Type B pancreatic cell (in vitro differentiated cells): ENCODE data around the gene ADARB2. TPM values are rescaled to one million over a fixed set of nuclear protein-coding genes. Genes with fewer than 3 reads are reported as not detected.

Experiments used
- DNase-seq: peaks from one replicate; pipeline ENCODE4 v3.0.0; 2021; ENCODE audit warnings: mixed read lengths; ENCODE audit not compliant: unreplicated experiment; ENCODE audit errors: extremely low spot score
- H3K27ac Mint-ChIP-seq: 2 replicates; pipeline ENCODE4 v1.8.0; 2021; ENCODE audit warnings: mild to moderate bottlenecking, mixed read lengths
- H3K27me3 Mint-ChIP-seq: 2 replicates; pipeline ENCODE4 v1.8.0; 2021; ENCODE audit warnings: mixed read lengths
- H3K36me3 Mint-ChIP-seq: 2 replicates; pipeline ENCODE4 v1.8.0; 2021; ENCODE audit warnings: mixed read lengths
- H3K4me1 Mint-ChIP-seq: one replicate; pipeline ENCODE4 v1.8.0; 2021; ENCODE audit warnings: mixed read lengths; ENCODE audit not compliant: unreplicated experiment
- H3K4me3 Mint-ChIP-seq: 2 replicates; pipeline ENCODE4 v1.8.0; 2021; ENCODE audit warnings: mild to moderate bottlenecking, mixed read lengths
- H3K9me3 Mint-ChIP-seq: 2 replicates; pipeline ENCODE4 v1.8.0; 2021; ENCODE audit warnings: mixed read lengths
- CTCF ChIP-seq: fragments of 200-600 bp; sonication (generic); conservative IDR thresholded peaks from 2 replicates; pipeline ENCODE4 v1.5.0; 2021; ENCODE audit warnings: antibody characterized with exemption, mild to moderate bottlenecking
- total RNA-seq: library from RNA; stranded (reverse); gene quantifications from 2 replicates; pipeline ENCODE4 v1.2.1, GENCODE V29; 2021; ENCODE audit warnings: low replicate concordance

Gene ADARB2
- total RNA-seq, 1 donor from 2014 or later, result 4.9 TPM

- H3K9me3 Mint-ChIP-seq, result peaks cover 11% of the 10 kb centered on the region
Measured at GRCh38 chr10:1413256-1413655, 324.1 kb downstream of the ADARB2 start.

GRCh38 chr10:1412531-1413189 lies 324.7 kb downstream of the ADARB2 start:
- no peak overlapping the region for H3K4me3 Mint-ChIP-seq
- DNase-seq, result no peak
- H3K36me3 Mint-ChIP-seq, result no peaks in the 10 kb centered on the region

More at GRCh38 chr10:1413256-1413655, 324.1 kb downstream of the ADARB2 start:
- H3K4me1 Mint-ChIP-seq, result no peaks in the 10 kb centered on the region
- TF ChIP-seq CTCF, result no peak
- H3K27ac Mint-ChIP-seq, result no peak overlapping the region
- DNase-seq, result no peak
- no peak overlapping the region for H3K4me3 Mint-ChIP-seq
- no peaks in the 10 kb centered on the region for H3K27me3 Mint-ChIP-seq
- H3K36me3 Mint-ChIP-seq, result no peaks in the 10 kb centered on the region

GRCh38 chr10:1411956-1412355 lies 325.4 kb downstream of the ADARB2 start:
- no peak overlapping the region for H3K27ac Mint-ChIP-seq
- no peak overlapping the region for H3K4me3 Mint-ChIP-seq
- TF ChIP-seq CTCF, result no peak
- no peaks in the 10 kb centered on the region for H3K27me3 Mint-ChIP-seq
- peaks cover 11% of the 10 kb centered on the region for H3K9me3 Mint-ChIP-seq
- DNase-seq, result no peak
- no peaks in the 10 kb centered on the region for H3K4me1 Mint-ChIP-seq
- H3K36me3 Mint-ChIP-seq, result no peaks in the 10 kb centered on the region

More at GRCh38 chr10:1412531-1413189, 324.7 kb downstream of the ADARB2 start:
- Mint-ChIP-seq H3K4me1 (no peaks in the 10 kb centered on the region), H3K9me3 (peaks cover 11% of the 10 kb centered on the region), H3K27ac (no peak overlapping the region), H3K27me3 (no peaks in the 10 kb centered on the region)
- no peak for TF ChIP-seq CTCF

GRCh38 chr10:1411451-1411850 lies 325.9 kb downstream of the ADARB2 start:
- Mint-ChIP-seq H3K27ac (no peak overlapping the region), H3K4me3 (no peak overlapping the region), H3K4me1 (no peaks in the 10 kb centered on the region), H3K27me3 (no peaks in the 10 kb centered on the region), H3K9me3 (peaks cover 11% of the 10 kb centered on the region), H3K36me3 (no peaks in the 10 kb centered on the region)
- TF ChIP-seq CTCF, result no peak
- no peak for DNase-seq

GRCh38 chr10:1410469-1411395 lies 326.6 kb downstream of the ADARB2 start:
- Mint-ChIP-seq H3K27ac (no peak overlapping the region), H3K36me3 (peaks cover 2% of the 10 kb centered on the region), H3K27me3 (peaks cover 2% of the 10 kb centered on the region), H3K4me3 (no peak overlapping the region), H3K4me1 (no peaks in the 10 kb centered on the region), H3K9me3 (peaks cover 7% of the 10 kb centered on the region)
- TF ChIP-seq CTCF, result no peak
- no peak for DNase-seq
